Measurements from ENCODE around the gene RGS19.

DNA sequence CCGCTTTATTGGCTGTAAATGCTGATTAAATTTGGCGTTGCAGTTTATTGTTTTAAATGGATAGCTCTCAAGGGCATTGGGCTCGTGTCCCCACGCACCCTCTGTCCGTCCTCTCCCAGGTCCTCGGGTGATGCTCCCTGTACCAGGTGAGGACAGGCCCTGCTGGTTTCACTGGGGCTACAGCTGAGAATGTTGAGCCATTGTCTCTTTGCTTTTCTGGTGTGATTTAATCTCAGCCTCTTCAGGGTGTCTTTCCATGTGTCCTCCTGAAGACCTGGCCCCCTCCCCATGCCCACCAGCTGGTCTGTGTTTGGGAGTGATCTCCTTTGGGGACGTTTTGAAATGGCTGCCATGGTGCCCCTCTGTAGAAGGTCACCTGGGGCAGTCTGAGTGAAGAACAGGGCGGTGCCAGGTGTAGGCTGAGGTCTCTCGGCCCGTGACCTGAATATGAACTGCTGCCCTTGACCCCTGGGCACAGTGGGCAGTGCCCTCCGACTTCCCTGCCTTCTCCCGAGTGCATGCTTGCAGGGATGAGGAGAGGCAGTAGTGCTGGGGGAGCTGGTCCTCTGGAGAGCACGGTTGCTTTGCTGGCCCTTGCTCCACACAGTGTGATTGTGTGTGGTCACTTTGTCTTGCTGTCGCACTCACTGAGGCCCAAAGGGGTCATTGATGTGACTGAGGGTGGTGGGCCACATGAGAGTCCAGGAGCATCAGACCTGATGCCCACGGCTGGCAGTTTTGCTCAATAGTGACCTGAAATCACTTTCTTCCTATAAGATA, 55.8 kb downstream of the RGS19 start:
- TF ChIP-seq CTCF (IDR thresholded peaks at IDR 0.05) (no peak), EP300 (IDR thresholded peaks at IDR 0.05) (no peak)
